ENCODE results near the gene PPP2R2B.

DNA sequence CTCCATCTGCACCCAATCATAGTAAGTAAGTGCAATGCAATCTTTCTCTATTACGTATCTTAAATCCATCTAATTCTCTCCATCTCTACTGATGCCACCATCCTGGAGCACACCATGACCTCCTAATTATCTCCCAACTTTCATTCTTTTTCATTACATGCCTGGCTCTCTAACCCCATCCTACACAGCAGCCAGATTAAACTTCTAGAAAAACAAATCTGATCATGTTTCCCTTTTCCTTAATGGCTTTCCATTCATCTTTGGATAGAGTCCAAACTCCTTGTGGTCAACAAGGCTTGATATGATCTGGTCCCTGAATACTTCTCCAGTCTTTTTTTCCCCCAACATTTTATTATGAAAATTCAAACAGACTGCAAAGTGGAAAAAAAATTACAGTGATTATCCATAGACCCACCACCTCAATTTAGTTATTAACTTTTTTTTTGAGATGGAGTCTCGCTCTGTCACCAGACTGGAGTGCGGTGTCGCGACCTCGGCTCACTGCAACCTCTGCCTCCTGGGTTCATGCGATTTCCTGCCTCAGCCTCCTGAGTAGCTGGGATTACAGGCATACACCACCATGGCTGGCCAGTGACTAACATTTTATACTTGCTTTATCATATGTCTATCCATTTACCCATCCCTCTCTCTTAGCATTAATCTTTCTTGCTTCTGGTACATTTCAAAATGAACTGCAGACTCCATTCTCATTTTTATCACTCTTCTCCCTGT lies 5.2 kb downstream of the PPP2R2B start:
- TF ChIP-seq, protein P1, sequence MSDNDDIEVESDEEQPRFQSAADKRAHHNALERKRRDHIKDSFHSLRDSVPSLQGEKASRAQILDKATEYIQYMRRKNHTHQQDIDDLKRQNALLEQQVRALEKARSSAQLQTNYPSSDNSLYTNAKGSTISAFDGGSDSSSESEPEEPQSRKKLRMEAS (IDR thresholded peaks at IDR 0.05; ENCODE audit: low read depth, low read length): no peak
- TF ChIP-seq, protein P2, sequence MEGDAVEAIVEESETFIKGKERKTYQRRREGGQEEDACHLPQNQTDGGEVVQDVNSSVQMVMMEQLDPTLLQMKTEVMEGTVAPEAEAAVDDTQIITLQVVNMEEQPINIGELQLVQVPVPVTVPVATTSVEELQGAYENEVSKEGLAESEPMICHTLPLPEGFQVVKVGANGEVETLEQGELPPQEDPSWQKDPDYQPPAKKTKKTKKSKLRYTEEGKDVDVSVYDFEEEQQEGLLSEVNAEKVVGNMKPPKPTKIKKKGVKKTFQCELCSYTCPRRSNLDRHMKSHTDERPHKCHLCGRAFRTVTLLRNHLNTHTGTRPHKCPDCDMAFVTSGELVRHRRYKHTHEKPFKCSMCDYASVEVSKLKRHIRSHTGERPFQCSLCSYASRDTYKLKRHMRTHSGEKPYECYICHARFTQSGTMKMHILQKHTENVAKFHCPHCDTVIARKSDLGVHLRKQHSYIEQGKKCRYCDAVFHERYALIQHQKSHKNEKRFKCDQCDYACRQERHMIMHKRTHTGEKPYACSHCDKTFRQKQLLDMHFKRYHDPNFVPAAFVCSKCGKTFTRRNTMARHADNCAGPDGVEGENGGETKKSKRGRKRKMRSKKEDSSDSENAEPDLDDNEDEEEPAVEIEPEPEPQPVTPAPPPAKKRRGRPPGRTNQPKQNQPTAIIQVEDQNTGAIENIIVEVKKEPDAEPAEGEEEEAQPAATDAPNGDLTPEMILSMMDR (IDR thresholded peaks at IDR 0.05; ENCODE audit: low read depth, low read length): no peak
- no peak for TF ChIP-seq POLR2A (IDR thresholded peaks at IDR 0.05; ENCODE audit: extremely low read depth, insufficient read length)
- no peak for TF ChIP-seq MYC (IDR thresholded peaks at IDR 0.05; ENCODE audit: low read depth, low read length)
